ENCODE measurements around the gene SHOX. TPM values are rescaled to one million over a fixed set of nuclear protein-coding genes. Genes with fewer than 3 reads are reported as not detected.
"Not testable (repeated sequence)": the region's sequence is repeated elsewhere in the genome, so short reads cannot be mapped to it uniquely, and the experiment has no call there.

SHOX gene
- total RNA-seq, 1 donor from 2014 or later = 0.16 TPM

- H3K27ac Mint-ChIP-seq (ENCODE audit: unreplicated experiment) = no peak overlapping the region
- TF ChIP-seq CTCF (conservative IDR thresholded peaks at IDR 0.05) = no peak
- DNase-seq (ENCODE audit: low read depth, low spot score) = no peak
- H3K4me1 Mint-ChIP-seq = no peaks in the 10 kb centered on the region
- H3K36me3 Mint-ChIP-seq (ENCODE audit: low read depth) = peaks cover 3% of the 10 kb centered on the region
- peaks cover 74% of the 10 kb centered on the region for H3K27me3 Mint-ChIP-seq (ENCODE audit: low read depth)
- no peak overlapping the region for H3K4me3 Mint-ChIP-seq
- peaks cover 8% of the 10 kb centered on the region for H3K9me3 Mint-ChIP-seq
These were observed 16.5 kb upstream of the SHOX start for GRCh38 chrX:614136-614535.

GRCh38 chrX:617401-617800, 13.2 kb upstream of the SHOX start:
- H3K9me3 Mint-ChIP-seq = peaks cover 4% of the 10 kb centered on the region
- no peak overlapping the region for H3K4me3 Mint-ChIP-seq
- peaks cover 3% of the 10 kb centered on the region for H3K36me3 Mint-ChIP-seq (ENCODE audit: low read depth)
- no peak for TF ChIP-seq CTCF (conservative IDR thresholded peaks at IDR 0.05)
- no peak for DNase-seq (ENCODE audit: low read depth, low spot score)
- peaks cover 89% of the 10 kb centered on the region for H3K27me3 Mint-ChIP-seq (ENCODE audit: low read depth)
- no peaks in the 10 kb centered on the region for H3K4me1 Mint-ChIP-seq
- H3K27ac Mint-ChIP-seq (ENCODE audit: unreplicated experiment) = no peak overlapping the region

GRCh38 chrX:617891-618290, 12.7 kb upstream of the SHOX start:
- no peak overlapping the region for H3K27ac Mint-ChIP-seq (ENCODE audit: unreplicated experiment)
- H3K27me3 Mint-ChIP-seq (ENCODE audit: low read depth) = peaks cover 89% of the 10 kb centered on the region
- H3K4me3 Mint-ChIP-seq = no peak overlapping the region
- H3K9me3 Mint-ChIP-seq = peaks cover 4% of the 10 kb centered on the region
- peaks cover 3% of the 10 kb centered on the region for H3K36me3 Mint-ChIP-seq (ENCODE audit: low read depth)
- no peak for DNase-seq (ENCODE audit: low read depth, low spot score)
- no peaks in the 10 kb centered on the region for H3K4me1 Mint-ChIP-seq
- no peak for TF ChIP-seq CTCF (conservative IDR thresholded peaks at IDR 0.05)

GRCh38 chrX:618304-618703, 12.3 kb upstream of the SHOX start:
- not testable (repeated sequence) for H3K4me1 Mint-ChIP-seq; H3K9me3 Mint-ChIP-seq; H3K27ac Mint-ChIP-seq (ENCODE audit: unreplicated experiment); DNase-seq (ENCODE audit: low read depth, low spot score); H3K36me3 Mint-ChIP-seq (ENCODE audit: low read depth); H3K4me3 Mint-ChIP-seq
- peaks cover 89% of the 10 kb centered on the region for H3K27me3 Mint-ChIP-seq (ENCODE audit: low read depth)

GRCh38 chrX:618761-619450, 11.7 kb upstream of the SHOX start:
- H3K27me3 Mint-ChIP-seq (ENCODE audit: low read depth) = peaks cover 90% of the 10 kb centered on the region

More at GRCh38 chrX:618761-619450, 11.7 kb upstream of the SHOX start:
- Mint-ChIP-seq H3K4me1 (no peaks in the 10 kb centered on the region), H3K4me3 (no peak overlapping the region), H3K27ac (ENCODE audit: unreplicated experiment) (no peak overlapping the region), H3K36me3 (ENCODE audit: low read depth) (peaks cover 3% of the 10 kb centered on the region), H3K9me3 (no peaks in the 10 kb centered on the region)
- no peak for DNase-seq (ENCODE audit: low read depth, low spot score)
- TF ChIP-seq CTCF (conservative IDR thresholded peaks at IDR 0.05) = no peak
